ENCODE measurements around the gene ARL6IP4. TPM values are rescaled to one million over a fixed set of nuclear protein-coding genes. Genes with fewer than 3 reads are reported as not detected.

ARL6IP4 gene
- total RNA-seq, 1 experiment from 2014 or later, result 162 TPM

DNA sequence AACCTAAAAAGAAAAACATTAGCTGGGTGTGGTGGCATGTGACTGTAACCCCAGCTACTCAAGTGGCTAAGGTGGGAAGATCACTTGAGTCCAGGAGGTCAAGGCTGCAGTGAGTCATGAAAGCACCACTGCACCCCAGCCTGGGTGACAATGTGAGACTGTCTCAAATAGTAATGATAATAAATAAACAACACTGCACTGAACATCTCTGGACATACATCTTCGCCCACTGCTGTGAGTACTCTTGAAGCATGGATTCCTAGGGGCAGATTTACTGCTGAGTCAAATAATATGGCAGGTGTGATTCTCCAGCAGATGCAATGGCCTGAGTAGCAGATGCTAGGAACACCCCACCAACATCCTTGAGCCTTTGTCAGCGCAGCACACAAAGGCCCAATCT is 37.8 kb upstream of the ARL6IP4 start:
- H3K27ac ChIP-seq, result no peak overlapping the region
- no peak overlapping the region for H2AFZ ChIP-seq
- ChIA-PET POLR2A (ENCODE audit: unreplicated experiment) (interaction anchor here (0.6 kb wide), 2 partner anchors 415 to 984 kb away, joined by 4 to 19 read pairs; no protein-coding TSS in a partner anchor), CTCF (interaction anchor here (0.6 kb wide), 2 partner anchors 44 to 295 kb away, joined by 3 read pairs; no protein-coding TSS in a partner anchor)
- intact Hi-C loops (cut with micrococcal nuclease; ENCODE audit: unreplicated experiment), result no loop called here
- H3K27me3 ChIP-seq (ENCODE audit: insufficient read depth, low read depth), result no peaks in the 10 kb centered on the region
- peaks cover 57% of the 10 kb centered on the region for H3K4me1 ChIP-seq (replicated peaks; ENCODE audit: insufficient read depth)
- H3K9me3 ChIP-seq (ENCODE audit: insufficient read depth, low read depth), result no peaks in the 10 kb centered on the region
- peaks cover 23% of the 10 kb centered on the region; the same call in 1 of the 2 replicates for H3F3A ChIP-seq (ENCODE audit: insufficient read depth, low read depth)
- TF ChIP-seq, protein P1, sequence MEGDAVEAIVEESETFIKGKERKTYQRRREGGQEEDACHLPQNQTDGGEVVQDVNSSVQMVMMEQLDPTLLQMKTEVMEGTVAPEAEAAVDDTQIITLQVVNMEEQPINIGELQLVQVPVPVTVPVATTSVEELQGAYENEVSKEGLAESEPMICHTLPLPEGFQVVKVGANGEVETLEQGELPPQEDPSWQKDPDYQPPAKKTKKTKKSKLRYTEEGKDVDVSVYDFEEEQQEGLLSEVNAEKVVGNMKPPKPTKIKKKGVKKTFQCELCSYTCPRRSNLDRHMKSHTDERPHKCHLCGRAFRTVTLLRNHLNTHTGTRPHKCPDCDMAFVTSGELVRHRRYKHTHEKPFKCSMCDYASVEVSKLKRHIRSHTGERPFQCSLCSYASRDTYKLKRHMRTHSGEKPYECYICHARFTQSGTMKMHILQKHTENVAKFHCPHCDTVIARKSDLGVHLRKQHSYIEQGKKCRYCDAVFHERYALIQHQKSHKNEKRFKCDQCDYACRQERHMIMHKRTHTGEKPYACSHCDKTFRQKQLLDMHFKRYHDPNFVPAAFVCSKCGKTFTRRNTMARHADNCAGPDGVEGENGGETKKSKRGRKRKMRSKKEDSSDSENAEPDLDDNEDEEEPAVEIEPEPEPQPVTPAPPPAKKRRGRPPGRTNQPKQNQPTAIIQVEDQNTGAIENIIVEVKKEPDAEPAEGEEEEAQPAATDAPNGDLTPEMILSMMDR (conservative IDR thresholded peaks at IDR 0.05), result no peak
- TF ChIP-seq EZH2 (IDR thresholded peaks at IDR 0.05; ENCODE audit: low read depth), result no peak
- no peaks in the 10 kb centered on the region for H3K36me3 ChIP-seq (ENCODE audit: low read depth)
- DNase-seq, result peak; percentile 45 to 77
- H3K79me2 ChIP-seq (ENCODE audit: low read depth), result no peaks in the 10 kb centered on the region
- no peak overlapping the region for H3K4me3 ChIP-seq
- H3K9me2 ChIP-seq (ENCODE audit: insufficient read depth), result no peaks in the 10 kb centered on the region
- no peaks in the 10 kb centered on the region for H4K20me1 ChIP-seq (ENCODE audit: insufficient read depth)
- H3K4me2 ChIP-seq, result 0 out of 2 replicates have a peak overlapping the region, but pooled peaks have one; percentile 3
- BruUV-seq (replicated peaks), result no TSS peak

DNA sequence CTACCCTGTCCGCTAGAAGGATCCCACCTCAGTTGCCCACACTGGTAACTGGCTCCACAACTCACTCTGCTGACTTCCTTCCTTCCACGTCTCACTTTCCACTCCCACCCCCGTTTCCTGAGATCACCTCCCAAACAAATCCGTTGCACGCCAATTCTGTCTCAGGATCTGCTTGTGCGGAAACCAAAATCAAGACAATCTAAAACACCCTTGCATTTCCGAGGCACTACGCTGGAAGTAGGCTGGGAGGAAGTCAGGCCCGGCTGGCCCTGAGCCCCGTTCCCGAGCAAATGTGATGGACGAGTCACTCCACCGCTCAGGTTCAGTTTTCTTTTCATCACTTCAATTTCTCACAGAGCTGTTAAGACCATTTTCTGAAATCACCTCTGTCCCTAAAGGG is 37.3 kb upstream of the ARL6IP4 start:
- no TSS peak for BruUV-seq (replicated peaks)
- Histone ChIP-seq H3K4me3 (no peak overlapping the region), H4K20me1 (ENCODE audit: insufficient read depth) (no peaks in the 10 kb centered on the region), H3K4me1 (replicated peaks; ENCODE audit: insufficient read depth) (peaks cover 60% of the 10 kb centered on the region), H3K27ac (no peak overlapping the region), H3K27me3 (ENCODE audit: insufficient read depth, low read depth) (no peaks in the 10 kb centered on the region), H3K9me2 (ENCODE audit: insufficient read depth) (no peaks in the 10 kb centered on the region), H3K36me3 (ENCODE audit: low read depth) (no peaks in the 10 kb centered on the region), H3K79me2 (ENCODE audit: low read depth) (no peaks in the 10 kb centered on the region), H3K4me2 (no peak overlapping the region), H2AFZ (no peak overlapping the region), H3F3A (ENCODE audit: insufficient read depth, low read depth) (peaks cover 23% of the 10 kb centered on the region; the same call in 1 of the 2 replicates), H3K9me3 (ENCODE audit: insufficient read depth, low read depth) (no peaks in the 10 kb centered on the region)
- ChIA-PET POLR2A (ENCODE audit: unreplicated experiment) (no interaction called here), CTCF (no interaction called here)
- no peak for DNase-seq
- intact Hi-C loops (cut with micrococcal nuclease; ENCODE audit: unreplicated experiment), result no loop called here
- TF ChIP-seq EZH2 (IDR thresholded peaks at IDR 0.05; ENCODE audit: low read depth), result no peak
- TF ChIP-seq, protein P1 (conservative IDR thresholded peaks at IDR 0.05), result no peak

DNA sequence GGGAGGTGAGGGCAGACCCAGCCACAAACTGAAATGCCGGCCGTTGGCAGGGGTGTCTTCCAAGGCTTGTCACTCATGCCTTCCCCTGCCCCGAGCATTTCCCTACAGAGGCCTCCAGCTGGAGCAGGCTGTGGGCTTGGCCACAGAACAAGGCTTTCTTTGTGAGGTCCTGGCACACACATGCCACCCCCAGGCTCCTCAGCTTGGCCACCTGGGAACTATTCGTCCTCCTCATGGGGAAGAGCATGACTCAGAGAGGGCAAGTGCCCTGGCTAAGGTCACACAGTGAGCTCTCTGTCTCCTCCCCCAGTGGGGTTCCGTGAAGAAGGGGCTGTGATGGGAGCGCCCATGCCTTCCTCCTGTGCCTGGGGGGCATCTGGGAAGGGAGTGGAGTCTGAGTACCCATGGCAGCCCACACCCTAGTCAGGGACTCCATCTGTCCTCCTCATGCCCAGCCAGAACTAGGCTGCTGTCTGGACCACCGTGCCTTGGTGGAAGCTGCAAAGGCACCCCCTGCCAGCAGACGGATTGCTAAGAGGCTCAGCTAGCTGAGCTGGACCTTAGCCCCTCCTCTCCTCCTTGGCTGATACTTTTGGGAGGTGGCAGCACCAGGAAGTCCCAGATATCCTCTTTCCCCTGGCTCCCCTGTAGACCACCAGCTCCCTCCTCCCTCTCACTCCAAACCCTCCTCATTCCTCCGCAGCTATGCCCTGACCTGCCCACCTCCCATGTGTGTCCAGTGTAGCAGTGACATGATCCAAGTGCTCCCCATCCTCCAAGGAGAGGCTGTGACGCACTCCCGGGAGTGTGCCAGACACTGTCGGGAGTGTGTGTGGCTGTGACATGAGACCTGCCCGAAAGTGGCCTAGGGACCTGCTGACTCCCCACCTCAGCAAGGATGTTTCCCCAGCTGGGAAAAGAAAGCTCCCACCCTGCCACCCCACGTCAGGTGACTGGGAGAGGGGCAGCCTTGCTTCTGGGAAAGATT is 35.6 kb upstream of the ARL6IP4 start:
- BruUV-seq (replicated peaks), result no TSS peak
- Histone ChIP-seq H3F3A (ENCODE audit: insufficient read depth, low read depth) (peaks cover 23% of the 10 kb centered on the region; the same call in 1 of the 2 replicates), H3K79me2 (ENCODE audit: low read depth) (no peaks in the 10 kb centered on the region), H3K9me2 (ENCODE audit: insufficient read depth) (no peaks in the 10 kb centered on the region), H3K27ac (peak overlapping the region; percentile 10; the same call in 1 of the 2 replicates), H3K4me1 (replicated peaks; ENCODE audit: insufficient read depth) (peaks cover 60% of the 10 kb centered on the region), H2AFZ (no peak overlapping the region), H3K27me3 (ENCODE audit: insufficient read depth, low read depth) (no peaks in the 10 kb centered on the region), H3K9me3 (ENCODE audit: insufficient read depth, low read depth) (no peaks in the 10 kb centered on the region), H3K4me2 (peak overlapping the region; percentile 24), H4K20me1 (ENCODE audit: insufficient read depth) (no peaks in the 10 kb centered on the region), H3K4me3 (no peak overlapping the region), H3K36me3 (ENCODE audit: low read depth) (no peaks in the 10 kb centered on the region)
- POLR2A ChIA-PET (ENCODE audit: unreplicated experiment), result interaction anchor here (0.6 to 0.7 kb wide), 5 partner anchors 21 to 304 kb away, joined by 3 to 6 read pairs (median 5); partner anchors contain the start of gene ABCB9
- intact Hi-C loops (cut with micrococcal nuclease; ENCODE audit: unreplicated experiment), result loop anchor here (1.0 kb wide), 2 partner anchors 28 to 57 kb away; no protein-coding TSS in a partner anchor
- CTCF ChIA-PET, result interaction anchor here (0.5 to 0.6 kb wide), 3 partner anchors 28 to 171 kb away, joined by 3 read pairs; no protein-coding TSS in a partner anchor
- DNase-seq, result peak; percentile 68 to 91
- TF ChIP-seq, protein P1 (conservative IDR thresholded peaks at IDR 0.05), result no peak
- no peak for TF ChIP-seq EZH2 (IDR thresholded peaks at IDR 0.05; ENCODE audit: low read depth)
